ENCODE measurements around the gene VTI1B.

The VTI1B gene

DNA sequence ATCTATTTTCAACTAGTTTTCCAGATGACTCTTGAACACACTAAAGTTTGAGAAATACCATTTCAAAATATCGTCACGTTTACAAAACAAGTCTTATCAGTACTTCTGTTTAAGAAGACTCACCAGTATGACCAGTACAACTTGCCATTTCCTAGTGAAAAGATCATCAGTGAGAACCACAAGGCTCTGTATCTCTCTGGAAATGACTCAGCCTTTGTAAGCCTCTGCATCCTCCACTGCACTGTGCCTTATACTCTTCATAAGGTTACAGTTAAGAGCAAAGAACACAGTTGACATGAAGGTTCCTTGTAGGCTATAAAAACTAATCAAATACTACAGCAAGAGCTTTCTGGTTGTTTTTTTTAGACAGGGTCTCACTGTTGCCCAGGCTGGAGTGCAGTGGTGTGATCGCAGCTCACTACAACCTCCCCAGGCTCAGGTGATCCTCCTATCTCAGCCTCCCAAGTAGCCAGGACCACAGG lies 5.7 kb upstream of the VTI1B start:
- no peak for TF ChIP-seq ESRRG (CRISPR knock-in tag; IDR thresholded peaks at IDR 0.05)
- no peak for TF ChIP-seq ZNF565 (CRISPR knock-in tag; conservative IDR thresholded peaks at IDR 0.05; ENCODE audit: low read depth)
- no peak for TF ChIP-seq PPARA (CRISPR knock-in tag; IDR thresholded peaks at IDR 0.05; ENCODE audit: borderline replicate concordance)
- no peak for TF ChIP-seq ZNF70 (CRISPR knock-in tag; IDR thresholded peaks at IDR 0.05)
- TF ChIP-seq POU6F1 (CRISPR knock-in tag; IDR thresholded peaks at IDR 0.05; ENCODE audit: borderline replicate concordance, low read depth) = no peak
- TF ChIP-seq TCF4 (CRISPR knock-in tag; IDR thresholded peaks at IDR 0.05; ENCODE audit: borderline replicate concordance) = no peak
- TF ChIP-seq TOX (CRISPR knock-in tag; IDR thresholded peaks at IDR 0.05; ENCODE audit: borderline replicate concordance) = no peak
- no peak for TF ChIP-seq CSDC2 (CRISPR knock-in tag; IDR thresholded peaks at IDR 0.05)
- no peak for TF ChIP-seq TSHZ2 (CRISPR knock-in tag; IDR thresholded peaks at IDR 0.05)
- TF ChIP-seq SNAI2 (CRISPR knock-in tag; IDR thresholded peaks at IDR 0.05) = no peak
- TF ChIP-seq ARNTL (CRISPR knock-in tag; IDR thresholded peaks at IDR 0.05; ENCODE audit: borderline replicate concordance, low read depth) = no peak
- TF ChIP-seq, protein P1, sequence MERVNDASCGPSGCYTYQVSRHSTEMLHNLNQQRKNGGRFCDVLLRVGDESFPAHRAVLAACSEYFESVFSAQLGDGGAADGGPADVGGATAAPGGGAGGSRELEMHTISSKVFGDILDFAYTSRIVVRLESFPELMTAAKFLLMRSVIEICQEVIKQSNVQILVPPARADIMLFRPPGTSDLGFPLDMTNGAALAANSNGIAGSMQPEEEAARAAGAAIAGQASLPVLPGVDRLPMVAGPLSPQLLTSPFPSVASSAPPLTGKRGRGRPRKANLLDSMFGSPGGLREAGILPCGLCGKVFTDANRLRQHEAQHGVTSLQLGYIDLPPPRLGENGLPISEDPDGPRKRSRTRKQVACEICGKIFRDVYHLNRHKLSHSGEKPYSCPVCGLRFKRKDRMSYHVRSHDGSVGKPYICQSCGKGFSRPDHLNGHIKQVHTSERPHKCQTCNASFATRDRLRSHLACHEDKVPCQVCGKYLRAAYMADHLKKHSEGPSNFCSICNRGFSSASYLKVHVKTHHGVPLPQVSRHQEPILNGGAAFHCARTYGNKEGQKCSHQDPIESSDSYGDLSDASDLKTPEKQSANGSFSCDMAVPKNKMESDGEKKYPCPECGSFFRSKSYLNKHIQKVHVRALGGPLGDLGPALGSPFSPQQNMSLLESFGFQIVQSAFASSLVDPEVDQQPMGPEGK (CRISPR knock-in tag; IDR thresholded peaks at IDR 0.05; ENCODE audit: borderline replicate concordance) = no peak
- TF ChIP-seq ZFP3 (CRISPR knock-in tag; IDR thresholded peaks at IDR 0.05) = no peak
- no peak for TF ChIP-seq ISL1 (CRISPR knock-in tag; IDR thresholded peaks at IDR 0.05)
- no peak for TF ChIP-seq ZFP30 (CRISPR knock-in tag; IDR thresholded peaks at IDR 0.05)
- no peak for TF ChIP-seq CREB5 (CRISPR knock-in tag; IDR thresholded peaks at IDR 0.05; ENCODE audit: low read depth)
- peak; percentile 60; the same call in 2 of the 3 replicates for ATAC-seq

- ATAC-seq = no peak
- TF ChIP-seq, protein P1 (CRISPR knock-in tag; IDR thresholded peaks at IDR 0.05; ENCODE audit: borderline replicate concordance) = no peak
- TF ChIP-seq SNAI2 (CRISPR knock-in tag; IDR thresholded peaks at IDR 0.05) = no peak
- no peak for TF ChIP-seq ZNF8 (CRISPR knock-in tag; IDR thresholded peaks at IDR 0.05)
- no peak for TF ChIP-seq ZFP3 (CRISPR knock-in tag; IDR thresholded peaks at IDR 0.05)
- TF ChIP-seq ARNTL (CRISPR knock-in tag; IDR thresholded peaks at IDR 0.05; ENCODE audit: borderline replicate concordance, low read depth) = no peak
- no peak for TF ChIP-seq ZC3H10 (CRISPR knock-in tag; IDR thresholded peaks at IDR 0.05)
Measured at GRCh38 chr14:67679006-67679405, 4.6 kb upstream of the VTI1B start.

GRCh38 chr14:67675219-67675582 lies 769 bp upstream of the VTI1B start:
- no peak for ATAC-seq

More at GRCh38 chr14:67675219-67675582, 769 bp upstream of the VTI1B start:
- TF ChIP-seq CSDC2 (CRISPR knock-in tag; IDR thresholded peaks at IDR 0.05) = no peak
- no peak for TF ChIP-seq PPARA (CRISPR knock-in tag; IDR thresholded peaks at IDR 0.05; ENCODE audit: borderline replicate concordance)
- TF ChIP-seq TSHZ2 (CRISPR knock-in tag; IDR thresholded peaks at IDR 0.05) = no peak
- TF ChIP-seq SNAI2 (CRISPR knock-in tag; IDR thresholded peaks at IDR 0.05) = no peak

Measured in SK-N-SH treated with all-trans-retinoic acid at 6 μM for 48 hours (cell line).